Uterus (tissue), 4 donors: ENCODE results near the gene KMT2C. TPM values are rescaled to one million over a fixed set of nuclear protein-coding genes. Genes with fewer than 3 reads are reported as not detected.
"Not testable (repeated sequence)": the region's sequence is repeated elsewhere in the genome, so short reads cannot be mapped to it uniquely, and the experiment has no call there.

ENCODE experiments used
- DNase-seq, 2 donors: peaks; one replicate each; pipeline ENCODE4 v3.0.0-alpha.2; 2019 to 2020
- H3K27ac ChIP-seq, 2 donors: fragments of 200-600 bp; sonication (generic); 1 replicate in 1 of 2; 2 replicates in 1 of 2; pipeline ENCODE4 v1.5.1; 2016 to 2018
- H3K27me3 ChIP-seq, 2 donors: fragments of 200-600 bp; sonication (generic); one replicate each; pipeline ENCODE4 v1.5.1; 2018 to 2019; ENCODE audit warnings: control low read depth in 1 of 2
- H3K36me3 ChIP-seq, 2 donors: fragments of 200-600 bp; sonication (generic); one replicate each; pipeline ENCODE4 v1.5.1; 2019; ENCODE audit warnings: control low read depth in 1 of 2
- H3K4me1 ChIP-seq, 2 donors: fragments of 200-600 bp; sonication (generic); one replicate each; pipeline ENCODE4 v1.5.1; 2018 to 2019; ENCODE audit warnings: control low read depth in 1 of 2
- H3K4me3 ChIP-seq, 2 donors: fragments of 200-600 bp; sonication (generic); 1 replicate in 1 of 2; 2 replicates in 1 of 2; pipeline ENCODE4 v1.5.1; 2018 to 2019; ENCODE audit warnings: mild to moderate bottlenecking in 1 of 2
- H3K9me3 ChIP-seq, 2 donors: fragments of 200-600 bp; sonication (generic); one replicate each; pipeline ENCODE4 v1.5.1; 2019; ENCODE audit warnings: control low read depth in 1 of 2
- intact Hi-C: fragments of 100-400 bp; cut with DNase I; formaldehyde crosslinking; loops from one replicate; pipeline ENCODE4 v1.15.1; 2023; ENCODE audit warnings: low total_unique reads
- total RNA-seq, 4 donors: library from RNA; depleted of rRNA in 3 of 4; stranded (reverse); fragments of >200 nt in 3 of 4; gene quantifications; one replicate each; pipeline versions ENCODE4 v1.1.0 to v1.2.4, GENCODE V29; 2014 to 2023
- donor health status: DM: yes; HTN: yes; CAD: no.

Gene KMT2C
- total RNA-seq, 4 donors from 2014 or later: 30.5 to 177 (median 90.0) TPM

DNA sequence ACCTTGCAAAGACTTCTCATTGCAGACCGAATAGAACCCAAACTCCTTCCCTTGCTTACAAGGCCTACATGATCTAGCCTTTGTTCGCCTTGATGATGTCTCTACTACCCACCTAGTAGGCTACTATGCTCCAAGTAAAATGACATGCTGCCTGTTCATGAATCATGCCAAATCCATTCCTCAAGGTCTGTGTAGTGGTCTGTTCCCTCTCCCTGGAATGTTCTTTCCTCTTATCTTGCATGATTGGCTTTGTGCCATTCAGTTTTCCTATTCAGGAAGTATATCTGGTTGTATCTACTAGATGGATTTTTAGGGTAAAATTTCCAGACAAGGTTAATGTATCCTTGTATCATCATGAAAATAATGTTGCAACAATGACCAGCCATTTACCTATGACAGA is 165.4 kb downstream of the KMT2C start:
- intact Hi-C loops, H3K27me3 ChIP-seq, DNase-seq, H3K27ac ChIP-seq, H3K9me3 ChIP-seq, H3K36me3 ChIP-seq, H3K4me3 ChIP-seq, H3K4me1 ChIP-seq: not testable (repeated sequence)

DNA sequence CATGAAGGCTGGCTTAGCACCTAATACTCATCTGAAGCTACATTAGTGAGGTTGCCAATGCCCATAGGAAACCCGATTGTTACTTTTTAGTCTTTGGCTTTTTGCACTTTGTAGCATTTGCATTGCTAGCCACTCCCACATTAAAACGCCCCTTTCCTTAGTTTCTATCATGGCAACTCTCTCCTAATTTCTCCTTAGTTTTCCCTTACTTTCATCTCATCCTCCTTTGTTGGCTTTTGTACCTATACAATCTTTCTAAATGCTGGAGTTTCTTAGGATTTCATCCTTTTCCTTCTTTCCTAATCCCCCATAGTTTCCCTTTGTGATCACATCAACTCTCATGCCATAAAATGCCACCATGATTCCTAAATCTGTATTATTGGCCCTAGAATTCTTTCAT is 168.9 kb downstream of the KMT2C start:
- intact Hi-C loops, DNase-seq, H3K36me3 ChIP-seq, H3K9me3 ChIP-seq, H3K27ac ChIP-seq, H3K4me3 ChIP-seq, H3K4me1 ChIP-seq, H3K27me3 ChIP-seq: not testable (repeated sequence)

GRCh38 chr7:152264915-152265314 is 170.9 kb downstream of the KMT2C start:
- DNase-seq, H3K4me3 ChIP-seq, H3K27me3 ChIP-seq, H3K36me3 ChIP-seq, intact Hi-C loops, H3K4me1 ChIP-seq, H3K9me3 ChIP-seq, H3K27ac ChIP-seq: not testable (repeated sequence)

DNA sequence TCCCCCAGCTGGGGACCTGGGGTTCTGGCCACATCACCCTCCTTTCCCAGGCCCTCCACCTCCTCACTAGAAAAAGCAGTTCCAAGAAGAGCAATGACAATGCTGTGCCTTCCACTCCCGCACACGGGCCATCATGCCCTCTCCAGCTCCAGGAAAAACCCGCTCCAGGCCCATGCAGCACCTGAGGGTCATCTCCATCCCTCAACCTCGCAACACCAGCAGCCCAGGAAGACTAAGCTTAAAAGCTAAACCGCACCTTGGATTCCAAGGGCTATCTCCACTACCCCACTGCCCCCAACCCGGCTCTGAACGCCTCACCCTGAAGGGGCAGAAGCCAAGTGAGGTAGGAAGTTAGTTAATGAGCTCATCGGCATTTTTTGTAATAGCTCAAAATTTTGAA is 173.7 kb downstream of the KMT2C start:
- H3K36me3 ChIP-seq, intact Hi-C loops, H3K9me3 ChIP-seq, H3K4me1 ChIP-seq, H3K27ac ChIP-seq, DNase-seq, H3K27me3 ChIP-seq, H3K4me3 ChIP-seq: not testable (repeated sequence)

- H3K27me3 ChIP-seq, DNase-seq, intact Hi-C loops: not testable (repeated sequence)
These were observed 176.2 kb downstream of the KMT2C start for GRCh38 chr7:152259645-152260044.

DNA sequence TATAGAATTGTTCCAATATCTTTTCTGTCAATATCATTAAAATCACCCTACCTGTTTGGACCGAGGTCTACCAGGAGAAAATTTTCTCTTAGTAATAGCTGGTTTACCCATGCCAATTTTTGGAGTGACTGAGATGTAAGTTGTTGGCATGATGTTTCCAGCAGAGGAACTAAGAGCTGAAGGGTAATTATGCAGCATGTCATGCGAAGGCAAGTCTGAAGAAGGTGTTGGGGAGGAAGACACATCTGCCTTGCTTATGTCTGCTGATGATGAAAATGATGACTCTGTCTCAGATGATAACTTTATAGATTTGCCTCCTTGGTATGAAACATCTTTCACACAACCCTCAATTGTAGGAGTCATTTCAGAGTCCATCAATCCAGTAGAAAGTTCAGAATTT is 188.0 kb downstream of the KMT2C start:
- H3K36me3 ChIP-seq, H3K4me3 ChIP-seq, DNase-seq, H3K27ac ChIP-seq, H3K27me3 ChIP-seq, H3K4me1 ChIP-seq, intact Hi-C loops, H3K9me3 ChIP-seq: not testable (repeated sequence)

More at GRCh38 chr7:152259645-152260044, 176.2 kb downstream of the KMT2C start:
- H3K27ac ChIP-seq, H3K4me1 ChIP-seq, H3K36me3 ChIP-seq, H3K4me3 ChIP-seq, H3K9me3 ChIP-seq: not testable (repeated sequence)

DNA sequence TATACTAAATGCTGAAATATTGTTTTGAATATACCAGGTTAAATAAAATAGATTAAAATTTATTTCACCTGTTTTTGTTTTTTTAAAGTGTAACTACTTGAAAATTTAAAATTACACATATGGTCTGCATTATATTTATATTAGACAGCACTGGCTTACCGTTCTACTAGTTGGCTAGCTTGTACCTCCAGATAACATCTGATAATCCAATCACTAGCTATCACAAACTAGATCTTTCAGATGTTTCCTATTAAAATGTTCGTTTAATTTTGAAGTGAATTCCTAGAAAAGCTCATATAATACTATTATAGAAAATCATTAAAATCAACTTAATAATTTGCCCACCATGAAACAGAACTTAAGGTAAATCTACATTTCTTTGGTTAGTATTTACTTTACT is 190.4 kb downstream of the KMT2C start:
- H3K9me3 ChIP-seq, H3K4me1 ChIP-seq, H3K4me3 ChIP-seq, H3K27me3 ChIP-seq, H3K36me3 ChIP-seq, DNase-seq, intact Hi-C loops, H3K27ac ChIP-seq: not testable (repeated sequence)

- H3K4me1 ChIP-seq, H3K27me3 ChIP-seq, H3K27ac ChIP-seq, H3K9me3 ChIP-seq, H3K36me3 ChIP-seq, H3K4me3 ChIP-seq, DNase-seq, intact Hi-C loops: not testable (repeated sequence)
These were observed 192.3 kb downstream of the KMT2C start for GRCh38 chr7:152243464-152243863.

GRCh38 chr7:152241301-152241700 is 194.5 kb downstream of the KMT2C start:
- DNase-seq, H3K36me3 ChIP-seq, H3K9me3 ChIP-seq, intact Hi-C loops, H3K4me1 ChIP-seq, H3K27ac ChIP-seq, H3K4me3 ChIP-seq, H3K27me3 ChIP-seq: not testable (repeated sequence)

DNA sequence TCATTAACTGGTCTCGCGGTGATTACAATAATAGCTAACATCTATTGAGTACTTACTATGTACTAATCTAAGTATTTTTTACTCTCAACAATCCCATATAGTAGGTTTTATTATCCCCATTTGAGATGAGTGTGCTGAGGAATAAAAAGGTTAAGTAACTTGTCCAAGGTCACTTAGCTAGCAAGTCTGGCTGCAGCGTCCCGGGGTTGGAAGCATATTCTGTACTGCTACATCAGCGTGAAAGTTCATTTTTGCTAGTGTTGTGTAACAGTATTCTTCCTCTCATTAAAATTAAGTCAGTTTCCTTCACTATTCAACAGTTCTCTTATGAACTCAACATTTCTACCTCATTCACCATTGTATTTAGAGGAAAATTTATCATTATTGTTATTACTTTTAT is 199.5 kb downstream of the KMT2C start:
- intact Hi-C loops, H3K4me1 ChIP-seq, DNase-seq, H3K9me3 ChIP-seq, H3K4me3 ChIP-seq, H3K36me3 ChIP-seq, H3K27ac ChIP-seq, H3K27me3 ChIP-seq: not testable (repeated sequence)

DNA sequence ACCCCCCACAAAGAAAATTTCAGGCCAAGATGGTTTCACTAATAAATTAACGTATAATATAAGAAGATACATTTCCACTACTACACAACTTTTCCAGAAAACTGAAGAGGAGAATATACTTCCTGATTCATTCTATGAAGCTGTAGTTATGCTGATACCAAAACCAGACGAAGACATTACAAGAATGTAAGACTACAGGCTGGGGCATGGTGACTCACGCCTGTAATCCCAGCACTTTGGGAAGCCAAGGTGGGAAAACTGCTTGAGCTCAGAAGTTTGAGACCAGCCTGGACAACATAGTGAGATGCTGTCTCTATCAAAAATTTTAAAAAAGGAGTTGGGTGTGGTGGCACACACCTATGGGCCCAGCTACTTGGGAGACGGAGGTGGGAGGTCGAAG is 201.4 kb downstream of the KMT2C start:
- H3K27ac ChIP-seq, H3K4me1 ChIP-seq, H3K36me3 ChIP-seq, H3K27me3 ChIP-seq, DNase-seq, H3K4me3 ChIP-seq, H3K9me3 ChIP-seq, intact Hi-C loops: not testable (repeated sequence)
